GM12872 (cell line): ENCODE measurements around the gene DMD.

ENCODE experiments used
- CTCF ChIP-seq: IDR thresholded peaks from 3 replicates; pipeline ENCODE4 v1.5.1; 2011; ENCODE audit warnings: low read depth, mild to moderate bottlenecking, low read length, moderate library complexity; ENCODE audit not compliant: insufficient read depth

Gene DMD

DNA sequence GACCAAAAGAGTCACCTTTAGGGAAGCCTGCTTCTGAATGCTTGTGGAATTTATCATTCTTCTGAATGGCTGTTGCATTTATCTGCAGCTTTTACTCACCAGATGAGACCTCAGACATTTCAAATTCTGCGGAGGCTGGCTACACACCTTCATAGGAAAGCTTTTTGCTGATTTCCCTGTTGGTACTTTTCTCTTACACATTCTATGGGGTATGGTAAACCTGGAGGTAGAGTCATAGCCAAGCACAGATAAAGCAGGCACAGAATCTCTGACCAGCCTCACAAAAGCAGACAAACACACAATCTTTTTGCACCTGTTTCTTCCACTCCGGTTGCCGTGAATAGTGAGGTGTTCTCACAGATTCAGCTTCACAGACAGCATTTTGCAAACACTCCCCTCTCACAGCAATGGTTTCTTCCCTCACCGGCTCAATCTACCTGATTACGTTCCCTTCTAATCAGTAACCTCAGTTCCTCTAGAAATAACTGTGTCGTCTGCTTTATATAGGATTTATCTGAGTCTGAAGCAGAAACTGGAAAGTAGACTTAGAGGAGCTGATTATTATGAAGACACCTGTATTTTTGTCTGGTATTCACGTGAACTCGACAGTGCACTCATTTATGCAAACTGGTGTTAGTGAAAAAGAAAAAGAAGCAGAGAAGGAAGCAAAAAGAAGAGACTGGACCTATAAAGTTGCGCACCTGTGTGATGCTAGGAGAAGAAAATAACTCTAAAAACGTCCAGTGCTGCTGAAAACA lies 83.1 kb downstream of the DMD start:
- TF ChIP-seq CTCF = no peak

DNA sequence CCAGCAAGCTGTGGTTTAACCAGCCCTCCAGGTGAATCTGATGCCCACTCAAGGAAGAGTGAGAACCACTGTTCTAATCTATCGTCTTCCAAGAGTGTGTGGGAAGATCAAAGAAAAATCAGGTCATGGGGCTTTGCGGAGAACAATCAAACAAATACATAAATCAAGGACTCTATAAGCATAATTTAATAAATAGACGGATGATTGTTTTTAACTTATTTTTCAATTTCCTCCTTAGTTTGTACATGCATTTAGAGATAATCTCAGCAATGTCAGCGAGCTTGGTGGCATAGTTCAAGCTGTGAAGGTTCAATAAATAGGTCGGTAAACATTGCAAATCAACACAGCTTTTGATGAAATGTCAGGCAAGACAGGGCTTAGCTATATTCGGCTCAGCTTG lies 84.9 kb downstream of the DMD start:
- TF ChIP-seq CTCF = no peak

GRCh38 chrX:33109858-33110257 lies 101.5 kb downstream of the DMD start:
- TF ChIP-seq CTCF = no peak

DNA sequence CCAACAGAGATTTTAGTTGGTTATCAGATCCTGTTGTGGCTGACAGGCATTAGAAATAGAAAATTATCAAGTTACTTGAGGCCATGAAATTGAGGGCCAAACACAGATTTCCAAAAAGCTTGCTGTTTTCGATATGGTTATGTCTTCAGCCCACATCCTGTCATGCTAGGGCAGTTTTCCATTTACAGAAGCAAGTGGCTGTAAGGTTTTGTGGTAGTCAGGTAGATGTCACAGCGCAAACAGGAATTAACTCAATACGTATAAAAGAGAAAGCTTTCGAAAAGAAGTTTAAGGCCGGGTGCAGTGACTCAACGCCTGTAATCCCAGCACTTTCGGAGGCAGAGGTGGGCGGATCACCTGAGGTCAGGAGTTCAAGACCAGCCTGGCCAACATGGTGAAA lies 104.6 kb downstream of the DMD start:
- TF ChIP-seq CTCF = no peak

GRCh38 chrX:33095079-33095478 lies 116.3 kb downstream of the DMD start:
- no peak for TF ChIP-seq CTCF

- TF ChIP-seq CTCF = no peak
These were observed 123.9 kb downstream of the DMD start for GRCh38 chrX:33087411-33087810.

- TF ChIP-seq CTCF = no peak
These were observed 124.5 kb downstream of the DMD start for GRCh38 chrX:33086886-33087285.
